ENCODE results near the gene CCDC149. TPM values are rescaled to one million over a fixed set of nuclear protein-coding genes. Genes with fewer than 3 reads are reported as not detected.

CCDC149 gene
- total RNA-seq, 1 donor from 2014 or later: 16.7 TPM

- Histone ChIP-seq H3K4me3 (no peak overlapping the region), H3K36me3 (no peaks in the 10 kb centered on the region), H3K4me1 (peaks cover 4% of the 10 kb centered on the region), H3K27ac (no peak overlapping the region), H3K27me3 (no peaks in the 10 kb centered on the region), H3K9me3 (no peaks in the 10 kb centered on the region)
- TF ChIP-seq POLR2A (IDR thresholded peaks at IDR 0.05) (no peak), CTCF (IDR thresholded peaks at IDR 0.05) (no peak), POLR2AphosphoS5 (IDR thresholded peaks at IDR 0.05; ENCODE audit: insufficient read depth in 1 of 2, low read depth in 1 of 2) (no peak)
- intact Hi-C loops (cut with DNase I): no loop called here
- DNase-seq (ENCODE audit: extremely low spot score in 2 of 2): no peak
These were observed 20.6 kb downstream of the CCDC149 start for GRCh38 chr4:24892278-24892677.

- no peak overlapping the region for H3K27ac ChIP-seq
- intact Hi-C loops (cut with DNase I): no loop called here
- no peaks in the 10 kb centered on the region for H3K9me3 ChIP-seq
- TF ChIP-seq POLR2AphosphoS5 (IDR thresholded peaks at IDR 0.05; ENCODE audit: insufficient read depth in 1 of 2, low read depth in 1 of 2) (no peak), CTCF (IDR thresholded peaks at IDR 0.05) (no peak), POLR2A (IDR thresholded peaks at IDR 0.05) (no peak)
- H3K27me3 ChIP-seq: no peaks in the 10 kb centered on the region
- no peak overlapping the region for H3K4me3 ChIP-seq
- H3K36me3 ChIP-seq: no peaks in the 10 kb centered on the region
- DNase-seq (ENCODE audit: extremely low spot score in 2 of 2): no peak
- no peaks in the 10 kb centered on the region for H3K4me1 ChIP-seq
These were observed 22.2 kb downstream of the CCDC149 start for GRCh38 chr4:24890561-24891126.

GRCh38 chr4:24889991-24890390 is 22.9 kb downstream of the CCDC149 start:
- TF ChIP-seq POLR2A (IDR thresholded peaks at IDR 0.05) (no peak), POLR2AphosphoS5 (IDR thresholded peaks at IDR 0.05; ENCODE audit: insufficient read depth in 1 of 2, low read depth in 1 of 2) (no peak), CTCF (IDR thresholded peaks at IDR 0.05) (no peak)

GRCh38 chr4:24888475-24889344 is 24.1 kb downstream of the CCDC149 start:
- intact Hi-C loops (cut with DNase I): no loop called here
- no peaks in the 10 kb centered on the region for H3K27me3 ChIP-seq
- no peaks in the 10 kb centered on the region for H3K36me3 ChIP-seq
- DNase-seq (ENCODE audit: extremely low spot score in 2 of 2): no peak
- no peaks in the 10 kb centered on the region for H3K9me3 ChIP-seq
- TF ChIP-seq POLR2A (IDR thresholded peaks at IDR 0.05) (no peak), CTCF (IDR thresholded peaks at IDR 0.05) (no peak), POLR2AphosphoS5 (IDR thresholded peaks at IDR 0.05; ENCODE audit: insufficient read depth in 1 of 2, low read depth in 1 of 2) (no peak)
- no peak overlapping the region for H3K27ac ChIP-seq
- no peaks in the 10 kb centered on the region for H3K4me1 ChIP-seq
- no peak overlapping the region for H3K4me3 ChIP-seq

More at GRCh38 chr4:24889991-24890390, 22.9 kb downstream of the CCDC149 start:
- Histone ChIP-seq H3K4me1 (no peaks in the 10 kb centered on the region), H3K27ac (no peak overlapping the region), H3K27me3 (no peaks in the 10 kb centered on the region), H3K9me3 (no peaks in the 10 kb centered on the region), H3K4me3 (no peak overlapping the region), H3K36me3 (no peaks in the 10 kb centered on the region)
- DNase-seq (ENCODE audit: extremely low spot score in 2 of 2): no peak
- intact Hi-C loops (cut with DNase I): no loop called here

Measured in vagina (tissue), 2 donors.